ENCODE data around the gene VWA5A.
"Not testable (repeated sequence)": the region's sequence is repeated elsewhere in the genome, so short reads cannot be mapped to it uniquely, and the experiment has no call there.

Gene VWA5A

GRCh38 chr11:124109377-124109776 is 5.9 kb upstream of the VWA5A start:
- DNase-seq (ENCODE audit: low spot score in 2 of 2) = no peak
- Histone ChIP-seq H3K9me3 (no peaks in the 10 kb centered on the region), H3K4me1 (no peaks in the 10 kb centered on the region), H3K4me3 (no peak overlapping the region), H3K36me3 (replicated peaks) (no peaks in the 10 kb centered on the region), H3K27me3 (ENCODE audit: low read depth) (peaks cover 5% of the 10 kb centered on the region)
- in situ Hi-C loops (cut with MboI; ENCODE audit: low sequenced_read_pairs) = no loop called here

- H3K4me1 ChIP-seq = peaks cover 2% of the 10 kb centered on the region; the same call in 1 of the 2 replicates
- no peak for DNase-seq (ENCODE audit: low spot score in 2 of 2)
- no peaks in the 10 kb centered on the region for H3K36me3 ChIP-seq (replicated peaks)
- H3K4me3 ChIP-seq = no peak overlapping the region
- no peaks in the 10 kb centered on the region for H3K9me3 ChIP-seq
- peaks cover 5% of the 10 kb centered on the region for H3K27me3 ChIP-seq (ENCODE audit: low read depth)
- in situ Hi-C loops (cut with MboI; ENCODE audit: low sequenced_read_pairs) = no loop called here
Measured at GRCh38 chr11:124110201-124110600, 5.0 kb upstream of the VWA5A start.

GRCh38 chr11:124113890-124114289 is 1.4 kb upstream of the VWA5A start:
- in situ Hi-C loops (cut with MboI; ENCODE audit: low sequenced_read_pairs) = no loop called here

GRCh38 chr11:124115782-124116616 is 749 bp downstream of the VWA5A start:
- Histone ChIP-seq H3K4me3 (peak overlapping the region; percentile 29), H3K4me1 (peaks cover 2% of the 10 kb centered on the region; the same call in 1 of the 2 replicates), H3K36me3 (replicated peaks) (no peaks in the 10 kb centered on the region), H3K9me3 (no peaks in the 10 kb centered on the region), H3K27me3 (ENCODE audit: low read depth) (peaks cover 5% of the 10 kb centered on the region)
- in situ Hi-C loops (cut with MboI; ENCODE audit: low sequenced_read_pairs) = no loop called here
- DNase-seq (ENCODE audit: low spot score in 2 of 2) = no peak

More at GRCh38 chr11:124113890-124114289, 1.4 kb upstream of the VWA5A start:
- Histone ChIP-seq H3K4me3 (no peak overlapping the region), H3K36me3 (replicated peaks) (no peaks in the 10 kb centered on the region), H3K9me3 (no peaks in the 10 kb centered on the region), H3K4me1 (peaks cover 2% of the 10 kb centered on the region; the same call in 1 of the 2 replicates), H3K27me3 (ENCODE audit: low read depth) (peaks cover 5% of the 10 kb centered on the region)
- DNase-seq (ENCODE audit: low spot score in 2 of 2) = no peak

- Histone ChIP-seq H3K36me3 (replicated peaks) (no peaks in the 10 kb centered on the region), H3K4me3 (no peak overlapping the region), H3K9me3 (no peaks in the 10 kb centered on the region), H3K27me3 (ENCODE audit: low read depth) (no peaks in the 10 kb centered on the region), H3K4me1 (peaks cover 2% of the 10 kb centered on the region; the same call in 1 of the 2 replicates)
- DNase-seq (ENCODE audit: low spot score in 2 of 2) = no peak
- in situ Hi-C loops (cut with MboI; ENCODE audit: low sequenced_read_pairs) = no loop called here
Measured at GRCh38 chr11:124119103-124119502, 3.9 kb downstream of the VWA5A start.

- in situ Hi-C loops (cut with MboI; ENCODE audit: low sequenced_read_pairs) = no loop called here
- no peak for DNase-seq (ENCODE audit: low spot score in 2 of 2)
- H3K27me3 ChIP-seq (ENCODE audit: low read depth) = no peaks in the 10 kb centered on the region
- H3K9me3 ChIP-seq = no peaks in the 10 kb centered on the region
- H3K36me3 ChIP-seq (replicated peaks) = no peaks in the 10 kb centered on the region
- H3K4me3 ChIP-seq = no peak overlapping the region
- no peaks in the 10 kb centered on the region for H3K4me1 ChIP-seq
Measured at GRCh38 chr11:124120891-124121290, 5.6 kb downstream of the VWA5A start.

GRCh38 chr11:124122123-124122522 is 6.9 kb downstream of the VWA5A start:
- DNase-seq (ENCODE audit: low spot score in 2 of 2) = no peak
- Histone ChIP-seq H3K4me3 (no peak overlapping the region), H3K36me3 (replicated peaks) (no peaks in the 10 kb centered on the region), H3K4me1 (no peaks in the 10 kb centered on the region), H3K9me3 (no peaks in the 10 kb centered on the region), H3K27me3 (ENCODE audit: low read depth) (no peaks in the 10 kb centered on the region)
- in situ Hi-C loops (cut with MboI; ENCODE audit: low sequenced_read_pairs) = no loop called here

GRCh38 chr11:124123622-124124021 is 8.4 kb downstream of the VWA5A start:
- Histone ChIP-seq H3K27me3 (ENCODE audit: low read depth) (no peaks in the 10 kb centered on the region), H3K4me1 (no peaks in the 10 kb centered on the region), H3K4me3 (no peak overlapping the region), H3K36me3 (replicated peaks) (no peaks in the 10 kb centered on the region), H3K9me3 (no peaks in the 10 kb centered on the region)
- DNase-seq (ENCODE audit: low spot score in 2 of 2) = peak in 1 of 2 experiments; percentile 10
- in situ Hi-C loops (cut with MboI; ENCODE audit: low sequenced_read_pairs) = no loop called here

- DNase-seq (ENCODE audit: low spot score in 2 of 2); H3K27me3 ChIP-seq (ENCODE audit: low read depth); H3K9me3 ChIP-seq; in situ Hi-C loops (cut with MboI; ENCODE audit: low sequenced_read_pairs); H3K4me1 ChIP-seq; H3K4me3 ChIP-seq; H3K36me3 ChIP-seq (replicated peaks): not testable (repeated sequence)
Measured at GRCh38 chr11:124127134-124127533, 11.9 kb downstream of the VWA5A start.

- in situ Hi-C loops (cut with MboI; ENCODE audit: low sequenced_read_pairs) = no loop called here
- no peaks in the 10 kb centered on the region for H3K36me3 ChIP-seq (replicated peaks)
- H3K9me3 ChIP-seq = no peaks in the 10 kb centered on the region
- no peaks in the 10 kb centered on the region for H3K27me3 ChIP-seq (ENCODE audit: low read depth)
- H3K4me3 ChIP-seq = no peak overlapping the region
- no peaks in the 10 kb centered on the region for H3K4me1 ChIP-seq
- DNase-seq (ENCODE audit: low spot score in 2 of 2) = no peak
Measured at GRCh38 chr11:124143034-124143433, 27.8 kb downstream of the VWA5A start.

GRCh38 chr11:124147951-124148350 is 32.7 kb downstream of the VWA5A start:
- in situ Hi-C loops (cut with MboI; ENCODE audit: low sequenced_read_pairs) = no loop called here
- DNase-seq (ENCODE audit: low spot score in 2 of 2) = no peak
- Histone ChIP-seq H3K27me3 (ENCODE audit: low read depth) (no peaks in the 10 kb centered on the region), H3K4me3 (no peak overlapping the region), H3K4me1 (no peaks in the 10 kb centered on the region), H3K36me3 (replicated peaks) (no peaks in the 10 kb centered on the region), H3K9me3 (no peaks in the 10 kb centered on the region)

- Histone ChIP-seq H3K4me1 (no peaks in the 10 kb centered on the region), H3K27me3 (ENCODE audit: low read depth) (peaks cover 3% of the 10 kb centered on the region; the same call in 1 of the 2 replicates), H3K4me3 (no peak overlapping the region), H3K9me3 (no peaks in the 10 kb centered on the region), H3K36me3 (replicated peaks) (no peaks in the 10 kb centered on the region)
- in situ Hi-C loops (cut with MboI; ENCODE audit: low sequenced_read_pairs) = no loop called here
- DNase-seq (ENCODE audit: low spot score in 2 of 2) = no peak
Measured at GRCh38 chr11:124150684-124151083, 35.4 kb downstream of the VWA5A start.

GRCh38 chr11:124152770-124153407 is 37.6 kb downstream of the VWA5A start:
- H3K36me3 ChIP-seq (replicated peaks) = no peaks in the 10 kb centered on the region
- no peak overlapping the region for H3K4me3 ChIP-seq
- peaks cover 3% of the 10 kb centered on the region; the same call in 1 of the 2 replicates for H3K27me3 ChIP-seq (ENCODE audit: low read depth)
- in situ Hi-C loops (cut with MboI; ENCODE audit: low sequenced_read_pairs) = no loop called here
- DNase-seq (ENCODE audit: low spot score in 2 of 2) = no peak
- H3K9me3 ChIP-seq = no peaks in the 10 kb centered on the region
- no peaks in the 10 kb centered on the region for H3K4me1 ChIP-seq

- in situ Hi-C loops (cut with MboI; ENCODE audit: low sequenced_read_pairs) = no loop called here
- H3K4me1 ChIP-seq = no peaks in the 10 kb centered on the region
- DNase-seq (ENCODE audit: low spot score in 2 of 2) = no peak
- no peak overlapping the region for H3K4me3 ChIP-seq
- peaks cover 3% of the 10 kb centered on the region; the same call in 1 of the 2 replicates for H3K27me3 ChIP-seq (ENCODE audit: low read depth)
- no peaks in the 10 kb centered on the region for H3K9me3 ChIP-seq
- no peaks in the 10 kb centered on the region for H3K36me3 ChIP-seq (replicated peaks)
Measured at GRCh38 chr11:124153821-124154220, 38.6 kb downstream of the VWA5A start.
